ENCODE results near the gene C18orf54.
"Not testable (repeated sequence)": the region's sequence is repeated elsewhere in the genome, so short reads cannot be mapped to it uniquely, and the experiment has no call there.

The C18orf54 gene

GRCh38 chr18:54357660-54358494 lies at the start of gene C18orf54, which contains the start of gene STARD6:
Gene C18orf54 (plus strand): TSS chr18:54357906. CDS start chr18:54360573, 2,667 bp downstream.
Gene STARD6 (minus strand): TSS chr18:54357858. CDS start chr18:54354573, 3,285 bp downstream.
- DNase-seq (ENCODE audit: low read depth in 2 of 2) = peak; percentile 77 to 78

DNA sequence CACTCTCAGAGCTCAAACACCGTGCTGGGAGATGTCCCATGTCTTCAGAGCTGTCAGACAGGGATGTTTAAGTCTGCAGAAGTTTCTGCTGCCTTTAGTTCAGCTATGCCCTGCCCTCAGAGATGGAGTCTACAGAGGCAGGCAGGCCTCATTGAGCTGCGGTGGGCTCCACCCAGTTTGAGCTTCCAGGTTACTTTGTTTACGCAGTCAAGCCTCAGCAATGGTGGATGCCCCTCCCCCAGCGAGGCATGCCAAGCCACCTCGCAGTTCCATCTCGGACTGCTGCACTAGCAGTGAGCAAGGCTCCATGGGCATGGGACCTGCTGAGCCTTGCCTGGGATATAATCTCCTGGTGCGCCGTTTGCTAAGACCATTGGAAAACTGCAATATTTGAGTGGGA lies 48.1 kb upstream of the C18orf54 start:
- DNase-seq (ENCODE audit: low read depth in 2 of 2) = not testable (repeated sequence)

DNA sequence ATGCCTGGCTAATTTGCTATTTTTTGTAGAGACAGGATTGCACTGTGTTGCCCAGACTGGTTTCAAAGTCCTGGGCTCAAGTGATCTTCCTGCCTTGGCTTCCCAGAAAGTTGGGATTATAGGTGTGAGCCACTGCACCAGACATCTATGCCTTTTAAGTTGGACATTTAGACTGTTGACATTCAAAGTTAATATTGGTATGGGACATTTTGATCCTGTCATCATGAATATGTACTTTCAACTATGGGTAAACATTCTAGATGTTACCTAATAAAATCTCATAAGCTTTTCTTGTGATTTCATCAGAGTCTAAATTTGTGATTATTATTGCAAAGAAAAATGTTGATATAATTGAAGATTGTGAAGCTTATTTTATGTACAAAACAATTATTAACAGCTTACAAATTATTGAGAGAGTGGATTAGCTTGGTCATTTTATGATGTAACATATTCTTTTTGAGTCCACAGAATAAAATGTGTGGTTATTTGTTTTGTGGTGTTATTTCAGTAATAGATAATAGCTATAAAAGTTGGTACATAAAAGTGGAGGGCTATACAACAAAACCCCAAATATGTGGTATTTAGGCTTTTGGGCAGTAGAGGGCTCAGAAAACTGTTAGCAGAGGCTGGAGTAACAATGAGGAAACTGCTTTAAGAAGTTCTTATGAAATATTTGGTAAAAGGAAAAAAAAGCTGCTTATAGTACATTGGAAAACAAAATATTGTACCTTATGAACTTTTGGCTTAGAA lies 41.5 kb upstream of the C18orf54 start:
- no peak for DNase-seq (ENCODE audit: low read depth in 2 of 2)

GRCh38 chr18:54323561-54323960 lies 34.1 kb upstream of the C18orf54 start:
- DNase-seq (ENCODE audit: low read depth in 2 of 2) = no peak

DNA sequence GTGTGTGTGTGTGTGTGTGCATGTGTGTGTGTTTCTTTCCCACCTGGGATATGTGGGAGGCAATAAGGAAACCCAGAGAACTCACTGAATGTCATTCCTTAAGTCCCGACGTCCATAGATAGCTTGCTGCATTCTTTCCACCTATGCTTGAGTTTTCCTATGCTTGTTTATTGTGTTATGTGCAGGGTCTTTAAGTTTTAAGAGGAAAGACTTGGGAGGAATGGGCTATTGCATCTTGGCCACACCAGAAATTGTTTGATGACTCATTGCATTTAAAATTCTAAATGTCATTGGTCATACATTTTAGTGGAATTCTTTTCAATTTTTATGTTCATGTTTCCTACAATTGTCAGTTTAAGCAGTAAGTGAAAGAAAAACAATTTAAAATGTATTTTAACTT lies 33.7 kb upstream of the C18orf54 start:
- DNase-seq (ENCODE audit: low read depth in 2 of 2) = no peak

DNA sequence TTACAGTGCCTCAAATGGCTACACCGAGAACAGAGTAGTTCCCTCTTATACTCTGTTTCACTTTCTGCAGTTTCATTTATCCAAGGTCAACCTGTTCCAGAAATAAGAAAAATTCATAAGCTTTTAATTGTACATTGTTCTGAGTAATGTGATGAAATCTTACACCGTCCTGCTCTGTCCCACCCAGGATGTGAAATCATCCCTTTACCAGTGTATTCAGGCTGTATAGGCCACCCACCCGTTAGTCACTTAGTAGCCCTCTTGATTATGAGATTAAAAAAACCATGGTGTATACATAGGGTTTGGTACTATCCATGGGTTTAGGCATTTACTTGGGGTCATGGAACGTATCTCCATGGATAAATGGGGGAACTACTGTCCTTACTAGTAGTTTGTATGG lies 29.9 kb upstream of the C18orf54 start:
- no peak for DNase-seq (ENCODE audit: low read depth in 2 of 2)

DNA sequence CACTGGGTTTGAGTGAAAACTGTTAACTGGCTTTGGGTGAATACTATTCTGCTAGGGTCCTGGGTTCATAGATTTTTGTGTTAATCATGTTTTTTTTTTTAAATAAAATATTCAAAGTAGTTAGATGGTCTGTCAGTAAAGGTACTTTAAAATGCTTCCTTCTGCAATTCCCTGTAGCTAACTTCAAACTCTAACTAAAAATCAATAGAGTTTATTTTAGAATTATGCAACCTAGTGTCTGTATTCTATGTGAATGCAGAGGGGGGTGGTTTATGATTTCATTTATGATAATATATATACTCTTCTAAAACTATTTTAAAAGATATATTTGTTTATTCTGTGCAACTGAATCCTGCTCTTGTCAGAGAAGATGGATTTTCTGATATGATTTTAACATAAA lies 27.9 kb upstream of the C18orf54 start:
- DNase-seq (ENCODE audit: low read depth in 2 of 2) = no peak

DNA sequence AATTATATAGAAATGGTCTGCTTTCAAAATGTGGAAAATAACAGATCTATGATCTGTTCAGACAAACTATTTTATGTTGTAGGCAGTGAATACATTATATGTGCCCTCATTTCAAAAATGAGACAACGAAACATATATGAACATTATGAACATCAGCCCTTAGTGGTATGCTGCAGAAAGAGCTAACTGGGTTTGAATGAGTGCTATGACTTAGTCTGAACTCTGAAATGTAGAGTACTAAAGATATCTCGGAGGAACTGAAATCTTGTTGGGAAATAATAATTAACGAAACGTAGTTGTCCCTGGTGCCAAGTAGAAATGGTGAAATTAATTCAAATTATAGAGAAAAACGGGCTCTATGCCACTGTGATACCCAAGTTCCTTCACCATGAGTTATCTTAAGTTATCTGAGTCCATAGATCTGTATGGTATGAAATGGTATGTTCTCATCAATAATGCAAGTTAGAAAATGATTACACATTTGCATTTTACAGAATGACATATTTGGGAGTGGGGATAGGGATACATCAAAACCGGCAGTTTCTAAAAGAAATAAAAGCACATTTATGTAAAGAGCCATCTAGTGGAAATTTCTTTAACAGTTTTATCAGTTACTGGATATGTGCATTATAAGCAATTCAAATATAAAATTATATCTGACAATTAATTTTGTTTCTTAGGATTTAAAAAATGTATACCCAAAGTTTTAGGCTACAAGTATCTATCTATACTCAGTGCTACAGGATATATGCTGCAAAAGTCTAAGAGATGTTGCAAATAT lies 26.7 kb upstream of the C18orf54 start:
- DNase-seq (ENCODE audit: low read depth in 2 of 2) = no peak

DNA sequence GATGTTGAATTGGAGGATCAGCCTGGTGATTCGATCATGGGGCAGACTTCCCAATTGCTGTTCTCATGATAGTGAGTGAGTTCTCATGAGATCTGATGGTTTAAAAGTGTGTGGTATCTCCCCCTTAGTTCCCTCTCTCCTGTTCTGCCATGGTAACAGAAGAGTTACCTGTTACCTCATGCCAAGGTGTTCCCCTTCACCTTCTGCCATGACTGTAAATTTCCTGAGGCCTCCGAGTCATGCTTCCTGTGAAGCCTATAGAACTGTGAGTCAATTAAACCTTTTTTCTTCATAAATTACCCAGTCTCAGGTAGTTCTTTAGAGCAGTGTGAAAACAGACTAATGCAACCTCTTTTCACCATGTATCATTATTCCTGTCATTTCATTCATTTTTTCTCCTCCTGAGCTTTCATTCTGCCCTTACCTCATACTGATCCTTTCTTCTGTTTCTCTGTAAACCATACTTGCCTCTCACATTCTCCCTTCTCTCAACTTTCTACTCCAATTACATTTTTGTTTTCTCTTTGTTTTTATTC lies 22.0 kb upstream of the C18orf54 start:
- no peak for DNase-seq (ENCODE audit: low read depth in 2 of 2)

GRCh38 chr18:54338230-54338629 lies 19.5 kb upstream of the C18orf54 start:
- no peak for DNase-seq (ENCODE audit: low read depth in 2 of 2)

GRCh38 chr18:54351186-54351585 lies 6.5 kb upstream of the C18orf54 start:
- DNase-seq (ENCODE audit: low read depth in 2 of 2) = no peak

DNA sequence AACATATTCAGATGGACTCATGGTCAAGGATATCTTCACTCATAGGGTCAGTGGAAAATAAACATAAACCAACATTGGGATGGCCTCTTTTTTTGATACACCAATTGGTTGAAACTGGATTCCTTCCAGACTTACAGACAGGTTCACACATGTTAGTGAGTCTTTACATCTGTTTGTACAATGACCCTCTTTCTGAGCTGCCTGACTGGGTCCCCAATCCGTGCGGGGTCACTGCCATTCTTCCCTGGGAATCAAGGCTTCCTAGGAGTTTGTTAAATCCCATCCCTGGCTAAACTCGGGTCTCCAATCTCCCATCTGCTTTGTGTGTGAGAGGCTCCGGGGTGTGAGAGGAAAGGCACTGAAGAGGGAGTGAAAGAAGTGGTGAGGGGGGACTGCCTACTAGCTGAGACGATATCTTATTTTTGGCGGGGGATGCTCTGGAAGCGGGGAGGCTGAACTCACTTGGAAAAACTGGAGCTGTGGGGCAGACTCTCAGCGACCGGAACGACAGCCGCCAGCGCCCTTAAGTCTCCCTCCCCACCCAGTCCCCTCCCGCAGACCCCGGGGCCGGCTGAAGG lies 535 bp upstream of the C18orf54 start:
- no peak for DNase-seq (ENCODE audit: low read depth in 2 of 2)

- no peak for DNase-seq (ENCODE audit: low read depth in 2 of 2)
Observed at GRCh38 chr18:54358495-54359040, 862 bp downstream of the C18orf54 start.

DNA sequence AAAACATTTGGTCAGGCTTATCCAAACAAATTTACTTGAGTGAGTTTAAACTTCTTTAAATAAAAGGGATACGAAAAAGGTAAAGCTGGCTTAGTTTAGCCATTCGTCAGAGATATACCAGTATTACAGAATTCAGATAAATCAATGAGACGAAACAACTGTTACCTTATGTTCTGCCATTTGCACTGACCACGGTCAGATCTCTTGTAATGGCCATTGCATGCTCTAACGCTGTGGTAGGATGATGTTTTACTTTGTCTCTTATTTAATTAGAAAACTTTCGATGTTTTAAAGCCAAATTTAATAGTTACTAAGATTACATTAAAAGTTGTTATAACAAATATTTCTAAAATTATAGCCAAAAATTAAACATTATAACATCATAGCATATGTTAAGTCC lies 1.5 kb downstream of the C18orf54 start:
- no peak for DNase-seq (ENCODE audit: low read depth in 2 of 2)

- DNase-seq (ENCODE audit: low read depth in 2 of 2) = no peak
Observed at GRCh38 chr18:54360406-54360805, 2.7 kb downstream of the C18orf54 start.

GRCh38 chr18:54378057-54378456 lies 20.4 kb downstream of the C18orf54 start:
- no peak for DNase-seq (ENCODE audit: low read depth in 2 of 2)

GRCh38 chr18:54381640-54382039 lies 23.9 kb downstream of the C18orf54 start:
- no peak for DNase-seq (ENCODE audit: low read depth in 2 of 2)

DNA sequence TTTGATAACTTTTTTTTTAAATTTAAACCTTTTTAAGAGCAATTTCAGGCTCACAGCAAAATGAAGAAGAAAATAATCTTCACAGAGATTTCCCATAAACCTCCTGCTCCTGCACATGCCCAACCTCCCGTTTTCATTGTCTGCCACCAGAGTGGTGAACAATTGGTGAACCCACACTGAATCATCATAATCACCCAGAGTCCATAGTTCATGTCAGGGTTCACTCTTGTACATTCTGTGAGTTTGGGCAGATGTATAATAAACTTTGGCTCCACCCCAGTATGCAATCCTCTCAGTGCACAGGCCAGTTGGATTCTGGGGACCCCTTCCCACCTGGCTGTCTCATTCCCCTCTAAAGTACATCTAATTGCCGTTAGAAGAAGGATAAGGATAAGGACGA lies 24.4 kb downstream of the C18orf54 start:
- no peak for DNase-seq (ENCODE audit: low read depth in 2 of 2)

- DNase-seq (ENCODE audit: low read depth in 2 of 2) = no peak
Observed at GRCh38 chr18:54382733-54383252, 25.1 kb downstream of the C18orf54 start.

GRCh38 chr18:54386043-54386442 lies 28.3 kb downstream of the C18orf54 start:
- DNase-seq (ENCODE audit: low read depth in 2 of 2) = no peak

Data from stimulated activated CD8-positive, alpha-beta memory T cell treated with anti-CD3 and anti-CD28 coated beads, Interleukin-7, amount 100 ng/mL, for 1 hour (primary cell).